ENCODE results near the gene TBC1D20. TPM values are rescaled to one million over a fixed set of nuclear protein-coding genes. Genes with fewer than 3 reads are reported as not detected.
"Not testable (repeated sequence)": the region's sequence is repeated elsewhere in the genome, so short reads cannot be mapped to it uniquely, and the experiment has no call there.

The TBC1D20 gene, protein sequence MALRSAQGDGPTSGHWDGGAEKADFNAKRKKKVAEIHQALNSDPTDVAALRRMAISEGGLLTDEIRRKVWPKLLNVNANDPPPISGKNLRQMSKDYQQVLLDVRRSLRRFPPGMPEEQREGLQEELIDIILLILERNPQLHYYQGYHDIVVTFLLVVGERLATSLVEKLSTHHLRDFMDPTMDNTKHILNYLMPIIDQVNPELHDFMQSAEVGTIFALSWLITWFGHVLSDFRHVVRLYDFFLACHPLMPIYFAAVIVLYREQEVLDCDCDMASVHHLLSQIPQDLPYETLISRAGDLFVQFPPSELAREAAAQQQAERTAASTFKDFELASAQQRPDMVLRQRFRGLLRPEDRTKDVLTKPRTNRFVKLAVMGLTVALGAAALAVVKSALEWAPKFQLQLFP
- total RNA-seq, result 10 to 100 TPM; 20.5 to 21.9 TPM

GRCh38 chr20:462199-462991 is at the start of gene TBC1D20:
TBC1D20 (minus strand) TSS chr20:462533; CDS start chr20:462405, 128 bp downstream.
- peaks cover 18% of the 10 kb centered on the region for H3K4me1 Mint-ChIP-seq
- no peaks in the 10 kb centered on the region for H3K27me3 Mint-ChIP-seq
- H3K4me3 Mint-ChIP-seq, result peak within 1 kb of the TSS; percentile 97
- H3K36me3 Mint-ChIP-seq (ENCODE audit: low read depth), result peaks cover 22% of the 10 kb centered on the region
- peak; percentile 99 for ATAC-seq (replicated peaks)
- H3K9me3 Mint-ChIP-seq, result no peaks in the 10 kb centered on the region
- peak within 1 kb of the TSS; percentile 97 for H3K27ac Mint-ChIP-seq

DNA sequence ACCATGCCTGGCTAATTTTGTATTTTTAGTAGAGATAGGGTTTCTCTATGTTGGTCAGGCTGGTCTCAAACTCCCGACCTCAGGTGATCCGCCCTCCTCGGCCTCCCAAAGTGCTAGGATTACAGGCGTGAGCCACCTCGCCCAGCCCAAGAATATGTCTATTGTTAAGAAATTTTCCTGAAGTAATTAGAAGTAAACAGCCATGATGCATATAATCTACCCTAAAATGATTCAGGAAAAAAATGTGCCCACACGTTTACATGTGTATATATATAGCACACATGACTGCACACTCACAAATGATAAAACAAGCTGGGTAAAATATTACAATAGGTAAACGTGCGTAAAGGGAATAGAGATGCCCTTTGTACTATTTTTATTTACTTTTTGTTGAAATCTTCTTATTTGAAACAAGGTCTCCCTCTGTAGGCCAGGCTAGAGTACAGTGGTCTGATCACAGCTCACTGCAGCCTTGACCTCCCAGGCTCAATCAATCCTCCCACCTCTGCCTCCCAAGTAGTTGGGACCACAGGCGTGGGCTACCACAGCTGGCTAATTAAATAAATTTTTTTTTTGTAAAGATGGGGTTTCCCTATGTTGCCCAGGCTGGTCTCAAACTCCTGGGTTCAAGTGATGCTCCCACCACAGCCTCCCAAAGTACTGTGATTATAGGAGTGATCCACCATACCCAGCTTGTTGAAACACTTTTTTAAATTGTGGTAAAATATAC is 48.2 kb upstream of the TBC1D20 start:
- Mint-ChIP-seq H3K36me3 (ENCODE audit: low read depth) (peaks cover 79% of the 10 kb centered on the region), H3K4me1 (peaks cover 17% of the 10 kb centered on the region)
- H3K9me3 Mint-ChIP-seq; H3K27me3 Mint-ChIP-seq; H3K4me3 Mint-ChIP-seq; ATAC-seq (replicated peaks); H3K27ac Mint-ChIP-seq: not testable (repeated sequence)

GRCh38 chr20:508364-508787 is 46.0 kb upstream of the TBC1D20 start:
- H3K27me3 Mint-ChIP-seq; ATAC-seq (replicated peaks): not testable (repeated sequence)
- H3K36me3 Mint-ChIP-seq (ENCODE audit: low read depth), result peaks cover 80% of the 10 kb centered on the region

GRCh38 chr20:507761-508332 is 45.5 kb upstream of the TBC1D20 start:
- Mint-ChIP-seq H3K4me3 (no peak overlapping the region), H3K27me3 (no peaks in the 10 kb centered on the region), H3K4me1 (peaks cover 6% of the 10 kb centered on the region), H3K9me3 (no peaks in the 10 kb centered on the region), H3K27ac (no peak overlapping the region), H3K36me3 (ENCODE audit: low read depth) (peaks cover 85% of the 10 kb centered on the region)
- no peak for ATAC-seq (replicated peaks)

More at GRCh38 chr20:508364-508787, 46.0 kb upstream of the TBC1D20 start:
- H3K4me3 Mint-ChIP-seq, H3K9me3 Mint-ChIP-seq, H3K27ac Mint-ChIP-seq, H3K4me1 Mint-ChIP-seq: not testable (repeated sequence)

- Mint-ChIP-seq H3K36me3 (ENCODE audit: low read depth) (peaks cover 85% of the 10 kb centered on the region), H3K27ac (no peak overlapping the region), H3K4me3 (no peak overlapping the region), H3K4me1 (peaks cover 8% of the 10 kb centered on the region), H3K27me3 (no peaks in the 10 kb centered on the region), H3K9me3 (no peaks in the 10 kb centered on the region)
- ATAC-seq (replicated peaks), result no peak
Observed at GRCh38 chr20:507006-507758, 44.8 kb upstream of the TBC1D20 start.

GRCh38 chr20:504632-505075 is 42.3 kb upstream of the TBC1D20 start:
- Mint-ChIP-seq H3K36me3 (ENCODE audit: low read depth) (peaks cover 94% of the 10 kb centered on the region), H3K27ac (no peak overlapping the region), H3K4me1 (peaks cover 4% of the 10 kb centered on the region), H3K9me3 (no peaks in the 10 kb centered on the region), H3K4me3 (no peak overlapping the region), H3K27me3 (no peaks in the 10 kb centered on the region)
- ATAC-seq (replicated peaks), result no peak

GRCh38 chr20:503048-503737 is 40.9 kb upstream of the TBC1D20 start:
- Mint-ChIP-seq H3K9me3 (no peaks in the 10 kb centered on the region), H3K4me1 (peaks cover 4% of the 10 kb centered on the region), H3K27ac (no peak overlapping the region), H3K4me3 (no peak overlapping the region), H3K36me3 (ENCODE audit: low read depth) (peaks cover 97% of the 10 kb centered on the region), H3K27me3 (no peaks in the 10 kb centered on the region)
- no peak for ATAC-seq (replicated peaks)

- no peaks in the 10 kb centered on the region for H3K27me3 Mint-ChIP-seq
- H3K4me3 Mint-ChIP-seq, result no peak overlapping the region
- no peak overlapping the region for H3K27ac Mint-ChIP-seq
- no peaks in the 10 kb centered on the region for H3K9me3 Mint-ChIP-seq
- peaks cover 100% of the 10 kb centered on the region for H3K36me3 Mint-ChIP-seq (ENCODE audit: low read depth)
- ATAC-seq (replicated peaks), result no peak
- peaks cover 3% of the 10 kb centered on the region for H3K4me1 Mint-ChIP-seq
Observed at GRCh38 chr20:497979-498378, 35.6 kb upstream of the TBC1D20 start.

DNA sequence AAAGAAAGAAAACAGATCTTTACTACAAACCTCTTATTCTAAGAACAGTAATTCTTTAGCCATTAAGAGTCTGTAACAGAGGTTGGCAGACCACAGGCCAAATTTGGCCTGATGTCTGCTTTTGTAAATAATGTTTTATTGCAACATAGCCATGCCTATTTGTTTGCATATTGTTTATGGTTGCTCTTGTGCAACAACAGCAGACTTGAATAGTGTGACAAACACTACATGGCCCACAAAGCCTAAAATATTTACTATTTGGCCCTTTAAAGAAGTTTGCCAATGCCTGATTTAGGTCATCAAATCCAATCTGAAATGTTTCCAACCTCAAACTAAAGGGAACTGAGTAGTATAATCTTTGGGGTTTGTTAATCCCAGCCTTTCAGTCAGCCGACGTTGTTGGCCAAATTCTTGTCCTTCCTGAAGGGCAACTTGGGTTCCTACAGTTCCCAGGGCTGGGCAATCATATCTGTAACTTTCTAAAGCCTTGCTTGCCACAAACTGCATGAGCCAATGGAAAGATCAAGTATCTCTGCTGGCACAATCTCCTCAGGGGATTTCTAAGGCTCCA is 33.9 kb upstream of the TBC1D20 start:
- H3K9me3 Mint-ChIP-seq, result no peaks in the 10 kb centered on the region
- no peaks in the 10 kb centered on the region for H3K4me1 Mint-ChIP-seq
- H3K4me3 Mint-ChIP-seq, result no peak overlapping the region
- H3K27me3 Mint-ChIP-seq, result no peaks in the 10 kb centered on the region
- H3K36me3 Mint-ChIP-seq (ENCODE audit: low read depth), result peaks cover 100% of the 10 kb centered on the region
- no peak for ATAC-seq (replicated peaks)
- no peak overlapping the region for H3K27ac Mint-ChIP-seq

DNA sequence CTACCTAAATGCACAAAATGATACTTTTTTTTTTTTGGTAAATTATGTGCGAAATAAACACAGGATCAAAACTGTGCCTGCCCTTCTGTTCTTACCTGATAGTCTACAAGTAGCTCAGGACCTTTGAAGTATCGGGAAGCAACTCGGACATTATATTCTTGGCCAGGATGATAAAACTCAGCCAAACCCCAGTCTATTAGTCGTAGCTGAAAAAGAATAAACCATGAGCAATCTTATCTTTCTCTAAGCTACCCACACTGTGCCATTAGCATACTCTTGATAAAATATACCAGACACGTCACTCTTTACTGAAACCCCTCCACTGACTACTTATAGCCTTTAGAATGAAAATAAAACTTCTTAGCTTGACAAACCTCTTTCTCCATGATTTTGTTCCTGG is 29.8 kb upstream of the TBC1D20 start:
- Mint-ChIP-seq H3K4me1 (no peaks in the 10 kb centered on the region), H3K27ac (peak overlapping the region; percentile 61), H3K9me3 (no peaks in the 10 kb centered on the region), H3K36me3 (ENCODE audit: low read depth) (peaks cover 100% of the 10 kb centered on the region), H3K27me3 (no peaks in the 10 kb centered on the region), H3K4me3 (no peak overlapping the region)
- no peak for ATAC-seq (replicated peaks)

DNA sequence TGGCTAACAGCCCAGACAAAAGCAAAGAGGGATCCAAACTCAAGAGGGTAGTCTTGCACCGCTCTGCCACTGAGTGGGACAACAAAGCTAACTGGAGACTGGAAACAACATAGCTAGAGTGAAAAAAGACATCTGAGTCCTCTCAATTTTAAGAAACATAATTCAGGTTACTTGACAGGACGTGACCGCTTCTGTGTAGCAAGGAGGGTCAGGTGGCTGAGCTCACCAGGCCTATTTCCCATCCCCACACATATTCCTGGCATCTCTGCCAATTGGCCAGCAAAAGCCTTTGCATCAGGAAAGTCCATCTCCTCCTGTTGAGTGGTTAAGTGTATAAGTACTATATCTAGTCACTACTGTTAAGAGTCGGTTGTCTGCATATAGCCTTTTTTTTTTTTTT is 25.3 kb upstream of the TBC1D20 start:
- Mint-ChIP-seq H3K36me3 (ENCODE audit: low read depth) (peaks cover 100% of the 10 kb centered on the region), H3K4me3 (no peak overlapping the region), H3K27me3 (no peaks in the 10 kb centered on the region), H3K4me1 (no peaks in the 10 kb centered on the region), H3K27ac (no peak overlapping the region), H3K9me3 (no peaks in the 10 kb centered on the region)
- ATAC-seq (replicated peaks), result no peak

- Mint-ChIP-seq H3K27ac (peak overlapping the region; percentile 8), H3K27me3 (no peaks in the 10 kb centered on the region), H3K4me3 (no peak overlapping the region), H3K4me1 (peaks cover 8% of the 10 kb centered on the region), H3K9me3 (no peaks in the 10 kb centered on the region), H3K36me3 (ENCODE audit: low read depth) (peaks cover 93% of the 10 kb centered on the region)
- no peak for ATAC-seq (replicated peaks)
Observed at GRCh38 chr20:483815-484644, 21.7 kb upstream of the TBC1D20 start.

Measured in activated T-helper 17 cell treated with anti-CD3 and anti-CD28 coated beads, Interleukin-2, amount 50 U/mL, for 72 hours (primary cell).